HL-60/S4 treated with phorbol 12-myristate 13-acetate at 8.2 ng/mL for 4 days and 3 days (cell line): ENCODE data around the gene NSFL1C.

ENCODE experiments used
- in situ Hi-C: fragments of 300-500 bp; cut with MboI; formaldehyde crosslinking; loops from 2 replicates; pipeline ENCODE4 v1.15.0; 2022; ENCODE audit warnings: low sequenced_read_pairs

Gene NSFL1C

GRCh38 chr20:1462834-1463233, 3.8 kb downstream of the NSFL1C start:
- in situ Hi-C loops = no loop called here

DNA sequence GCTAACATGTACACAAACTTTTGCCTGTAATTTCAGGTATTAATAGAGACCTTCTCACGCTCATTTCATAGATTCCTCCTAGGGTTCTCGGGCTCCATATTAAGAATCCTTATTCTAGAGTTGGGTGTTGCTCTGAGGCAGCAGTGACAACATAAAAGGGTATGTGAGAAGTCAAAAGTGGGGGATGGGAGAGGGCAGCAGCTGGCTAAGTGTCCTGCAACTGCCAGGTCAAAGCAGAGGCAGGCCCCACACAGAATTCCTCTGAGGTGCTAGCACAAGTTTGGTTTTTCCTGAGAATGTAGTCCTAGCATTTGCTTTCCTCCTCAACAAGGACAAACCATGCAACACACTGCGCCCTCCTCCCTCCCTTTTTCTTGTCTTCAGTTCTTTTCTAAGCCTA, 4.6 kb downstream of the NSFL1C start:
- in situ Hi-C loops = no loop called here

DNA sequence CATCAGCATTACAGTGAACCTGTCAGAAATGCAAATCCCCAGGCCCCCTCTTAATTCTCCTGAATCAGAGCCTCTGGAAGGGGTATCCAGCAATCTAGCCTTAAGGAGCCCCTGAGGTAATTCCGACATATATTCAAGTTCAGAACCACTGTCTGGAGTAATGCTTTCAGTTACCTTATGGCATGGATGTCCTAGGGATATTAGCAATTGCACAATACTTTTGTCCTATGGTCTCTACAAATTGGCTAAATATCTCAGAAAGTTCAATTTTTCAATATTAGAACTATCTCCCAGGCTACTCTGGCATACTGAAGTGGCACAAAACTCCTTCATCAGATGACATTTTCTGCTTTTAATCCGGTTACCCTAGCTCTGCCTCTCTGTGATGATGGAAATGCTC, 6.4 kb downstream of the NSFL1C start:
- in situ Hi-C loops = no loop called here

DNA sequence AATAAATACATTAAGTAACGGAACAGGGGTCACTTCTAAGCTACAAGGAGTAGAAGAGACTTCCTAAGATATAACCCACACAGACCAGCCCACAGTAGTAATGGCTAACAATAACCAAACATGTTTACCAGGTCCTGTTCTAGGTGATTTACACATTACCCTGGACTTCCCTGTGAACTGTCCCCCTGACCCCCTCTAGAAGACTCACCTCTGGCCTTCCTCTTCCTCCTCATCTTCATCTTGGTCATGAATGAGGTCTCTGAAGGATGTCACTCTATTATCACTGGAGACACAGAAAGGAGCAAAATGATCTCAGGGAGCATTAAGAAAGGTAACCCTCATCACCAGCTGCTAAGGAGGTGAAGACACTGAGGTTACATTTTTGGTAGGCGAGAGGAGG, 8.7 kb downstream of the NSFL1C start:
- in situ Hi-C loops = no loop called here

DNA sequence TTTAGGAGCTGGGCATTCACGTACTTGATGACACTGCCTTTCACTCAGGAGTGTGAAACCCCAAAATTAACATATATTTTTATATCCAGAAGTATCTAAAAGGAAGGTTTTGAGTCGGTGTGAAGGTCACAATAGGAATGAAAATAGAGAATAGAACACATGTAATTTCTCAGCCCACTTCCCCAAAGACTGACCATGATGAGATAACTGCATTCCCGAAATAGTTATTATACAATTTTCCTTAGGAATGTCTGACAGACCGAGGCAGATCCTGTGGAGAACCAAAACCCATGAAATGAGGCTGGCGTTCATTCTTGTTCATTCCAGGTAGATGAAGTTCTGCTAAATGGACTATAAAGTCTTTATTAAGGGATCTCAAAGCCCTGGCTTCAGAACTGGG, 10.3 kb downstream of the NSFL1C start:
- in situ Hi-C loops = no loop called here

GRCh38 chr20:1450926-1451491, 15.6 kb downstream of the NSFL1C start:
- in situ Hi-C loops = no loop called here

DNA sequence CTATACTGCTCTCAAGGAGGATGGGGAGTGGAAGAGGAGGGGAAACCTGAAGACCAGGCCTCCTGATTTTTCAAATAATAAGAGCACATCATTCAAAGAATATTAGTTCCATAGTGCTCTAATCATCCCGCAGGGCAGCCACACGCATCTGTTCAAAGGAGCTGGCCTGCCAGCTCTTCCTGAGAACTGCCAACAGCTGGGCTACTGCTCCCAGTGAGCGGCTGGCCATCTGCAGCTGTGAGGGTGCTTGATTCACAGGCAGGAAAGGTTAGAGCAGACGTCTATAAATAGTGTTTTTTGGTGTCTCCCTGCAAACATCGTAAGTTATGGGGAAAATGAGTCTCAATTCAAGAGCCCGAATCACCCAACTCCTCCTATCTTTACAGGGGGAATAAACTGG, 17.3 kb downstream of the NSFL1C start:
- in situ Hi-C loops = no loop called here

DNA sequence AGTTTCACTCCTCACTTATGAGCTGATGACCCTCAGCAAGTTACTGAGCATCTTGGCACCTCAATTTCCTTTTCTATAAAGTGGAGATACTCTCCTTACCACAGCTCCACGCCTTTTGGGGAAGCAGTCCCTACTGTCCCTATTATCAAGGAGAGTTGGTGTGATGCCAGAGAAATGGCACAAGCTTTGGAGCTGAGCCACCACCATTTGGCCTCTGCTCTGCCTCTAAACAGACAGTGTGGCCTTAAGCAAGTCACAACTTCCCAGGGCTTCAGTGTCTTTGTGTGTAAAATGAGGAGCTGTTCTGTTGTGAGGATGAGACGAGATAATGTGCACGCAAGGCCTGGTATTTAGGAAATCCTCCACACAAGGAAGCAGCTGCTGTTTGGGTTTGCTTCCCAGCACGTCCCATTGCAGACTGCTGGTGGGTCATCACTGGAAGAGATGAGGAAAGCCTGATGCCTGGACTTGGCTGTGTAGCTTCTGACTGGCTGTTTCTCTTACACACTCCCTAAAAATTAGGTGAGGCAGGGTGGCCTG, 18.5 kb downstream of the NSFL1C start:
- in situ Hi-C loops = no loop called here

- in situ Hi-C loops = no loop called here
Measured at GRCh38 chr20:1446536-1446935, 20.1 kb downstream of the NSFL1C start.

DNA sequence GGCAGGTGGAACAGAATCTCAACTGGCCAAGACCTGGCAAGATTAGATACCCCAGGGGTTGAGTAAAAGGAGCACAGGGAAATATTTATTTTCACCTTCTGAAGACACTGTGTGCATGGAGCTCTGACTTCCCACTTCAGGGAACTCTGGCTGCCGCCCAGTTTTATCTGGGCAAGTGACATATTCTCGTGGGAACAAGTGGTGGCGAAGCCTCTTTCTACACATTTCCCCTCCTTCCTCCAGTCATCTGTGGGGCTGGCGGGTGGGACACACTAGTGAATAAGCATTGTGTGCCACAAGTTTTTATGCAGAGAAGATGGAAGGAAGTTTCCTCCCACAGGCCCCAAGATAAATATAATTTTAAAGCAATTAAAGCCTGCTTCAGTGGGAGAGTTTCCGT, 23.6 kb downstream of the NSFL1C start:
- in situ Hi-C loops = no loop called here

DNA sequence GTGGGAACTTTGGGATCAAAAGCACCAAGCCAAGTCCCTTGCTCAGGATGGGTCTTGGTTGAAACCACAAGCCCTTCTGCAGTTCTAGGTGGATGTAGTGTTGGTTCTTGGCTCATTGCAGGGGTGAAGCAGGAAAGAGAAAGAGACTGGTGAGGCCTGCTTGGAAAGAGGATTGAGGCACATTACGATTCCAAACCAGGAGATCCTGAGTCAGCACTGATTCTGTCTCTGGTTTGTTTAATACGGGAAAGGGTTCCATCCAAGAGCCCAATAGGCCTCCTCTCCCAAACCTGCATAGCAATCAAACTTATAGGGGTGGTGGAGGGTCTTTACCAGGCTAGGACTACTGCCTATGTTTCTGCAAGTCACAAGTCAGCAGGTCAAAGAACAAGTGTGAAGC, 24.3 kb downstream of the NSFL1C start:
- in situ Hi-C loops = no loop called here

GRCh38 chr20:1441133-1441532, 25.5 kb downstream of the NSFL1C start:
- in situ Hi-C loops = no loop called here

GRCh38 chr20:1440024-1440423, 26.6 kb downstream of the NSFL1C start:
- in situ Hi-C loops = no loop called here

DNA sequence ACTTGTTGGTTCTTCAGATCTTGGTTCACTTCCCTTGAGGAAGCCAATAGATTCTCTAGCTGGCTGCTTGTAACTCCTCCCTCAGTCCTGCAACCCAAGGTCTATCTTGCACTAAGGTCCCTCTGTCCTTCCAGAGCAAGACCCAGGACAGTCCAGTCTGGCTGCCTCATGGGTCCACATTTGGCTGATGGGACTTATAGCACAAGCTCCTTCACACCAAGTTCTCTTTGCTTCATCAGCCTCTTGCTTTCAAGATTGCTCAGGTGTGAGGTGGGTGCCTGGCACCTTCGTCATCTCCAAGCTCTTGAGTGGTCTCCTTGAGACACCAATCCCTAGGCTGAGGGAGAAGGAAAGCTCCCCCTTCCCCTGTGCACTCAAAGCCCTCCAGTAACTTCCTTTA, 28.3 kb downstream of the NSFL1C start:
- in situ Hi-C loops = loop anchor here (10.0 kb wide), 1 partner anchor 124 kb away; no protein-coding TSS in a partner anchor

- in situ Hi-C loops = loop anchor here (10.0 kb wide), 1 partner anchor 123 kb away; no protein-coding TSS in a partner anchor
Measured at GRCh38 chr20:1437235-1437904, 29.3 kb downstream of the NSFL1C start.

DNA sequence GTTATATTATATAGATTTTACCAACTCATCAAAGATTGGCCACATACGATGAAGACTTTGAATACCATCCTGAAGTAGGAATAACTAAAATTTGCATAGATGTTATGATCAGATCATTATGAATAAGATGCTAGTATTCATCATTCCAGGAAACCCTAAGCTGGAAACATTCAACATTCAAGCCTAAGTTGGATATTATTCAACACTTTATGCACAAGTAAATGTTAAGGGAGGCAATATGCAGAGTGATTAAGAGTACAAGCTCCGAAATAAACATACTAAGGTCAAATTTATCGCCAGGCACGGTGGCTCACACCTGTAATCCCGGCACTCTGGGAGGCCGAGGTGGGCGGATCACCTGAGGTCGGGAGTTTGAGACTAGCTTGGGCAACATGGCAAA, 30.4 kb downstream of the NSFL1C start:
- in situ Hi-C loops = loop anchor here (10.0 kb wide), 1 partner anchor 121 kb away; no protein-coding TSS in a partner anchor

DNA sequence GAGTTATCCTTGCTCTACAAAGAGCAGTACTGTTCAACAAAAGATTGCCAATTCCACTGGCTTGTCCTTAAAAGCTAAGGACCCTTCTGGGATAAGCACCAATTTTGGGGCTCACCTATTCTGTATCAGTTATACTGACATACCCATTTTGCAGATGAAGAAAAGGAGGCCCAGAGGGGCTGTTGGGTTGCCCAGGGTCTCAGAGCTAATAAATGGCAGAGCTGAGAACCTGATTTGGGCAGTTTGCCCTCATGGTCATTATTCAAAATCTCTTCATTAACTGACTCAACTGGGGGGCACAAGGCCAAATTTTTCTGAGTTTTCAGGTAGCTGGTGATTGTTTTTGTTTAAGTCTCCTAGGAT, 31.3 kb downstream of the NSFL1C start:
- in situ Hi-C loops = loop anchor here (10.0 kb wide), 1 partner anchor 121 kb away; no protein-coding TSS in a partner anchor

- in situ Hi-C loops = loop anchor here (10.0 kb wide), 1 partner anchor 120 kb away; no protein-coding TSS in a partner anchor
Measured at GRCh38 chr20:1434571-1435336, 31.9 kb downstream of the NSFL1C start.

DNA sequence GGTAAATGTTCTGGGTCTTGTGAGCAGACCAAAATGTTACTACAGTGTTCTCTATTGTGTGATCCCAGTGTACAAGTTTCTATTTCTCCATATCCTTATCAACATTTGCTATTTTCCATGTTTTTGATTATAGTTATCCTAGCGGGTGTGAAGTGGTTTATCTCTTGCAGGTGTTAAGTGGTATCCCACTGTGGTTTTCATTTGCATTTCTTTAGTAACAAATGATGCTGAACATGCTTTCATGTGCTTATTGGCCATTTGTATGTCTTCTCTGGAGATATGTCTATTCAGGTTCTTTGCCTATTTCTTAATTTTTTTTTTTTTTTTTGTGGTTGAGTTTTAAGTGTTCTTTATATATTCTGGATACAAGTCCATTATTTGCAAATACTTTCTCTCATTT, 35.5 kb downstream of the NSFL1C start:
- in situ Hi-C loops = loop anchor here (10.0 kb wide), 1 partner anchor 116 kb away; no protein-coding TSS in a partner anchor

DNA sequence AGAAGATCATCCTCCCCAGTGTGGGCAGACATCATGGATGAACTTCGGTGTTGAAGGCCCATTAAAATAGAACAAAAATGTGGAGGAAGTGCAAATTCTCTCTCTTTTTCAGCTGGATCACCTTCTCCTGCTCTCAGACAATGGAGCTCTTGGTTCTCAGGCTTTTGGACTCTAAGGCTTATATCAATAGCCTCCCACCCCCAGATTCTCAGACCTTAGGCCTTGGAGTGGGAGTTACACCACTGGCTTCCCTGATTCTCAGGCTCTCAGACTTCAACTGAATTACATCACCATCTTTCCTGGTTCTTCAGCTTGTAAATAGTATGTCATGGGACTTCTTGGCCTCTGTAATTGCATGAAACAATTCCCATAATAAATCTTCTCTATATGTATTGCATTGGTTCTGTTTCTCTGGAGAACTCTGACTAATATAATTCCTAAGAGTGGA, 36.6 kb downstream of the NSFL1C start:
- in situ Hi-C loops = loop anchor here (10.0 kb wide), 1 partner anchor 115 kb away; no protein-coding TSS in a partner anchor

GRCh38 chr20:1429143-1429728, 37.4 kb downstream of the NSFL1C start:
- in situ Hi-C loops = no loop called here
